ENCODE data around the gene SNX32. TPM values are rescaled to one million over a fixed set of nuclear protein-coding genes. Genes with fewer than 3 reads are reported as not detected.
A peak's percentile ranks its signal among the peaks of the same experiment; 100 is the strongest.

The SNX32 gene
- total RNA-seq (2016; rRNA removed; fragmentation: Illumina TruSeq; extraction: Trizol) (0.09 TPM in 1 of 2 replicates, not detected in the other), polyA plus RNA-seq (2011; rRNA removed) (0.29 and 0.34 TPM in 2 replicates), polyA minus RNA-seq (2011; rRNA and poly(A)+ RNA removed; ENCODE audit: low replicate concordance) (0.30 and 0.86 TPM in 2 replicates), Bru-seq, nascent RNA (percentile 5 among the genes with signal in this experiment), BruChase-seq, experiment 1, labeled RNA remaining after a 6-hour chase (not detected), BruChase-seq, experiment 2, labeled RNA remaining after a 2-hour chase (not detected)
- not detected in 2 replicates for total RNA-seq (2016; cell fraction: cytosol; rRNA removed; fragmentation: Illumina TruSeq; extraction: Trizol; ENCODE audit: low read depth)
- 0.17 TPM in 1 of 2 replicates, not detected in the other for total RNA-seq (2016; cell fraction: insoluble cytoplasmic fraction; rRNA removed; fragmentation: Illumina TruSeq; extraction: Trizol)
- total RNA-seq (2016; cell fraction: membrane; rRNA removed; fragmentation: Illumina TruSeq; extraction: Trizol) = not detected in 2 replicates
- total RNA-seq (2016; cell fraction: nucleus; rRNA removed; fragmentation: Illumina TruSeq; extraction: Trizol) = 0.16 TPM in 1 of 2 replicates, not detected in the other
- polyA plus RNA-seq (2011; cell fraction: cytosol; rRNA removed) = 0.08 and 0.30 TPM in 2 replicates
- 4.2 and 5.7 TPM in 2 replicates for polyA plus RNA-seq (2011; cell fraction: nucleus; rRNA removed)
- 0.19 and 0.35 TPM in 2 replicates for polyA plus RNA-seq (2012)
- 0.17 TPM in 1 of 2 replicates, not detected in the other for polyA plus RNA-seq (2016; cell fraction: cytosol; fragmentation: Illumina TruSeq; extraction: Trizol; ENCODE audit: low read depth)
- 0.19 TPM in 1 of 2 replicates, not detected in the other for polyA plus RNA-seq (2016; cell fraction: insoluble cytoplasmic fraction; fragmentation: Illumina TruSeq; extraction: Trizol; ENCODE audit: low read depth)
- polyA plus RNA-seq (2016; cell fraction: membrane; fragmentation: Illumina TruSeq; extraction: Trizol; ENCODE audit: low read depth) = 0.08 and 0.22 TPM in 2 replicates
- polyA plus RNA-seq (2016; cell fraction: nucleus; fragmentation: Illumina TruSeq; extraction: Trizol; ENCODE audit: insufficient read depth, low read depth) = 0.52 and 0.55 TPM in 2 replicates
- not detected in 2 replicates for polyA minus RNA-seq (2011; cell fraction: cytosol; rRNA and poly(A)+ RNA removed)
- 0.75 and 1.4 TPM in 2 replicates for polyA minus RNA-seq (2011; cell fraction: nucleus; rRNA and poly(A)+ RNA removed)
- long read RNA-seq, experiment 1 = 0 reads
- long read RNA-seq, experiment 2 = 0 reads

- no TSS peak for BruUV-seq (replicated peaks)
- H3K4me3 ChIP-seq (replicated peaks in 1 of 3; ENCODE audit: insufficient read depth in 1 of 3, low read depth in 2 of 3, low read length in 3 of 3) = no peak within 1 kb of the TSS
- H3K36me3 ChIP-seq (replicated peaks in 1 of 2; ENCODE audit: control insufficient read depth in 1 of 2, insufficient read depth in 2 of 2, low read length in 2 of 2) = no peaks in the 10 kb centered on the region
- WGBS (ENCODE audit: low lambda C conversion rate) = 53% methylated on average over 52 of the region's 63 CpGs
- H3K79me2 ChIP-seq (ENCODE audit: insufficient read depth, low read length) = no peaks in the 10 kb centered on the region
- no peak within 1 kb of the TSS for H3K9ac ChIP-seq (ENCODE audit: insufficient read depth, low read depth, low read length)
- in situ Hi-C loops (cut with HindIII; ENCODE audit: extremely low pct_ligation_motif_present, low pct_unique_long_range_greater_than_20kb) = no loop called here
- no peak within 1 kb of the TSS for H3K4me2 ChIP-seq (ENCODE audit: low read depth, low read length)
- H3K27ac ChIP-seq (ENCODE audit: extremely low read length, insufficient read depth, low read length) = no peak within 1 kb of the TSS
- no peaks in the 10 kb centered on the region for H4K20me1 ChIP-seq (ENCODE audit: insufficient read depth, low read length)
- H3K27me3 ChIP-seq (ENCODE audit: control insufficient read depth in 1 of 2, insufficient read depth in 2 of 2, low read length in 2 of 2) = peaks cover 0 to 27% of the 10 kb centered on the region in 2 experiments; a peak in 1 of 5 replicates
- no peaks in the 10 kb centered on the region for H3K4me1 ChIP-seq (ENCODE audit: insufficient read depth, low read length)
- ATAC-seq (peak; percentile 31; the same call in 1 of the 3 replicates), FAIRE-seq (no peak), DNase-seq (ENCODE audit: low spot score) (no peak)
- intact Hi-C loops (cut with micrococcal nuclease; ENCODE audit: unreplicated experiment) = no loop called here
- CTCF ChIA-PET (ENCODE audit: low intra/inter-chr PET ratio, low total read pairs) = no interaction called here
- H3K9me3 ChIP-seq (ENCODE audit: low read length) = no peaks in the 10 kb centered on the region
- POLR2A ChIA-PET = no interaction called here
- H2AFZ ChIP-seq (ENCODE audit: low read length) = no peak within 1 kb of the TSS
- TF ChIP-seq HNRNPH1 (optimal IDR thresholded peaks at IDR 0.05; ENCODE audit: low read depth, low read length) (no peak), ZNF136 (CRISPR knock-in tag; IDR thresholded peaks at IDR 0.05; ENCODE audit: low read depth) (no peak), ZFP91 (CRISPR knock-in tag; IDR thresholded peaks at IDR 0.05; ENCODE audit: borderline replicate concordance) (peak; percentile 97), ZNF674 (CRISPR knock-in tag; IDR thresholded peaks at IDR 0.05; ENCODE audit: low read depth) (no peak), NFYB (CRISPR knock-in tag; IDR thresholded peaks at IDR 0.05) (peak; percentile 70), ZSCAN31 (CRISPR knock-in tag; IDR thresholded peaks at IDR 0.05; ENCODE audit: low read depth) (no peak), NPAS2 (CRISPR knock-in tag; IDR thresholded peaks at IDR 0.05; ENCODE audit: borderline replicate concordance) (no peak), SP2 (CRISPR knock-in tag; IDR thresholded peaks at IDR 0.05) (peak; percentile 52), HNRNPK (IDR thresholded peaks at IDR 0.05; ENCODE audit: low read depth, low read length, poor library complexity, severe bottlenecking) (peak; percentile 81), NFYC (CRISPR knock-in tag; IDR thresholded peaks at IDR 0.05) (peak; percentile 55; the same call in 1 of the 2 replicates), CTCF (CRISPR knock-in tag; IDR thresholded peaks at IDR 0.05) (no peak)
Observed at GRCh38 chr11:65833297-65834030, at the start of gene SNX32. SNX32 (plus strand) TSS chr11:65833963; CDS start chr11:65834066, 103 bp downstream.
